Keratinocyte (primary cell): ENCODE data around the gene POU6F2. TPM values are rescaled to one million over a fixed set of nuclear protein-coding genes. Genes with fewer than 3 reads are reported as not detected.

ENCODE experiments used
- DNase-seq: peaks from one replicate; pipeline ENCODE4 v3.0.0-alpha.2; 2011; ENCODE audit warnings: low read depth, missing footprints, low spot score
- FAIRE-seq: peaks from 2 replicates; lab custom pipeline; 2011; peaks lifted over from hg19 to GRCh38; lab: Jason Lieb, UNC
- H2AFZ ChIP-seq: 2 replicates; pipeline ENCODE4 v1.6.0; 2012; ENCODE audit warnings: low read length, control low read depth, inconsistent platforms; ENCODE audit not compliant: control insufficient read depth
- H3K27ac ChIP-seq: 2 replicates; pipeline ENCODE4 v1.5.1; 2011; ENCODE audit warnings: low read length; ENCODE audit not compliant: control insufficient read depth, insufficient read depth
- H3K27me3 ChIP-seq: 3 replicates; pipeline ENCODE4 v1.6.0; 2011; ENCODE audit warnings: low read length; ENCODE audit not compliant: control insufficient read depth, insufficient read depth; ENCODE audit errors: extremely low read depth
- H3K36me3 ChIP-seq, 2 experiments: 2 replicates in 1 of 2; 3 replicates in 1 of 2; pipeline ENCODE4 v1.5.1; 2011; ENCODE audit warnings: low read length in 2 of 2, mild to moderate bottlenecking in 1 of 2; ENCODE audit not compliant: control insufficient read depth in 2 of 2, insufficient read depth in 2 of 2; ENCODE audit errors: extremely low read depth in 1 of 2
- H3K4me1 ChIP-seq: 3 replicates; pipeline ENCODE4 v1.5.1; 2011; ENCODE audit warnings: low read length; ENCODE audit not compliant: control insufficient read depth, insufficient read depth; ENCODE audit errors: extremely low read depth
- H3K4me2 ChIP-seq: 3 replicates; pipeline ENCODE4 v1.6.0; 2011; ENCODE audit warnings: low read depth, low read length; ENCODE audit not compliant: control insufficient read depth, insufficient read depth; ENCODE audit errors: extremely low read depth
- H3K4me3 ChIP-seq, 3 experiments: fragments of 200-600 bp in 1 of 3; sonication (generic) in 1 of 3; 2 replicates in 2 of 3; 3 replicates in 1 of 3; pipeline ENCODE4 v1.5.1; 2011 to 2016; ENCODE audit warnings: low read length in 3 of 3, mild to moderate bottlenecking in 3 of 3, control low read depth in 2 of 3, inconsistent platforms in 1 of 3, low read depth in 1 of 3, mixed read lengths in 1 of 3, mixed run types in 1 of 3, moderate library complexity in 1 of 3; ENCODE audit not compliant: control insufficient read depth in 2 of 3, insufficient read depth in 2 of 3; ENCODE audit errors: extremely low read depth in 1 of 3
- H3K79me2 ChIP-seq: 2 replicates; pipeline ENCODE4 v1.6.0; 2012; ENCODE audit warnings: low read length; ENCODE audit not compliant: control insufficient read depth, insufficient read depth
- H3K9ac ChIP-seq: 3 replicates; pipeline ENCODE4 v1.6.0; 2011; ENCODE audit warnings: low read length; ENCODE audit not compliant: control insufficient read depth, insufficient read depth; ENCODE audit errors: extremely low read depth
- H3K9me1 ChIP-seq: 3 replicates; pipeline ENCODE4 v1.6.0; 2011; ENCODE audit warnings: low read length; ENCODE audit not compliant: control insufficient read depth, insufficient read depth; ENCODE audit errors: extremely low read depth
- H3K9me3 ChIP-seq: 2 replicates; pipeline ENCODE4 v1.5.1; 2012; ENCODE audit warnings: low read depth, low read length; ENCODE audit not compliant: control insufficient read depth
- H4K20me1 ChIP-seq: 3 replicates; pipeline ENCODE4 v1.6.0; 2011; ENCODE audit warnings: low read length; ENCODE audit not compliant: control insufficient read depth, insufficient read depth; ENCODE audit errors: extremely low read depth
- EZH2 ChIP-seq: IDR thresholded peaks from one replicate; pipeline ENCODE4 v1.6.1; 2012; ENCODE audit warnings: inconsistent platforms, mild to moderate bottlenecking, low read length, moderate library complexity
- dilution Hi-C: fragments of 300-500 bp; cut with MboI; formaldehyde crosslinking; loops from one replicate; pipeline ENCODE4 v1.7.0; 2020; ENCODE audit warnings: low sequenced_read_pairs; ENCODE audit not compliant: extremely low pct_ligation_motif_present
- polyA plus RNA-seq, 5 experiments: library from polyadenylated mRNA; depleted of rRNA in 3 of 5; stranded (reverse) in 3 of 5; stranded (forward) in 1 of 5; unstranded in 1 of 5; fragments of >200 nt; gene quantifications; 1 replicate in 1 of 5; 2 replicates in 3 of 5; 3 replicates in 1 of 5; pipeline versions ENCODE4 v1.2.1 to v1.2.3, GENCODE V29; 2011 to 2012; ENCODE audit warnings: missing spikeins in 2 of 5, low read depth in 1 of 5, low replicate concordance in 1 of 5
- TF ChIP-seq, protein P1 (sequence below), 3 experiments: IDR thresholded peaks in 1 of 3; conservative IDR thresholded peaks in 1 of 3; optimal IDR thresholded peaks in 1 of 3; 2 replicates in 2 of 3; 3 replicates in 1 of 3; pipeline versions ENCODE3 to v1.5.1; 2011; ENCODE audit warnings: low read length in 3 of 3, mild to moderate bottlenecking in 3 of 3, moderate library complexity in 2 of 3, control low read depth in 1 of 3, inconsistent platforms in 1 of 3; ENCODE audit not compliant: insufficient read depth in 2 of 3; ENCODE audit errors: extremely low read depth in 1 of 3

POU6F2 gene
- polyA plus RNA-seq, 1 donor (not counting 4 experiments of a cell fraction or from before 2014, with no cell fraction given), result not detected

- H3K27ac ChIP-seq, result no peak overlapping the region
- no peaks in the 10 kb centered on the region for H3K9me1 ChIP-seq
- no peaks in the 10 kb centered on the region for H3K27me3 ChIP-seq
- no peaks in the 10 kb centered on the region for H3K9me3 ChIP-seq
- FAIRE-seq, result no peak
- no peak overlapping the region for H3K9ac ChIP-seq
- H3K4me2 ChIP-seq, result no peak overlapping the region
- DNase-seq, result no peak
- dilution Hi-C loops, result no loop called here
- no peak for TF ChIP-seq EZH2
- TF ChIP-seq, protein P1, sequence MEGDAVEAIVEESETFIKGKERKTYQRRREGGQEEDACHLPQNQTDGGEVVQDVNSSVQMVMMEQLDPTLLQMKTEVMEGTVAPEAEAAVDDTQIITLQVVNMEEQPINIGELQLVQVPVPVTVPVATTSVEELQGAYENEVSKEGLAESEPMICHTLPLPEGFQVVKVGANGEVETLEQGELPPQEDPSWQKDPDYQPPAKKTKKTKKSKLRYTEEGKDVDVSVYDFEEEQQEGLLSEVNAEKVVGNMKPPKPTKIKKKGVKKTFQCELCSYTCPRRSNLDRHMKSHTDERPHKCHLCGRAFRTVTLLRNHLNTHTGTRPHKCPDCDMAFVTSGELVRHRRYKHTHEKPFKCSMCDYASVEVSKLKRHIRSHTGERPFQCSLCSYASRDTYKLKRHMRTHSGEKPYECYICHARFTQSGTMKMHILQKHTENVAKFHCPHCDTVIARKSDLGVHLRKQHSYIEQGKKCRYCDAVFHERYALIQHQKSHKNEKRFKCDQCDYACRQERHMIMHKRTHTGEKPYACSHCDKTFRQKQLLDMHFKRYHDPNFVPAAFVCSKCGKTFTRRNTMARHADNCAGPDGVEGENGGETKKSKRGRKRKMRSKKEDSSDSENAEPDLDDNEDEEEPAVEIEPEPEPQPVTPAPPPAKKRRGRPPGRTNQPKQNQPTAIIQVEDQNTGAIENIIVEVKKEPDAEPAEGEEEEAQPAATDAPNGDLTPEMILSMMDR (optimal IDR thresholded peaks at IDR 0.05 in 1 of 3, IDR thresholded peaks at IDR 0.05 in 1 of 3, conservative IDR thresholded peaks at IDR 0.05 in 1 of 3; ENCODE audit: extremely low read depth in 1 of 3, insufficient read depth in 2 of 3, low read length in 3 of 3), result no peak
- H3K79me2 ChIP-seq, result no peaks in the 10 kb centered on the region
- H3K4me3 ChIP-seq, result no peak overlapping the region
- no peaks in the 10 kb centered on the region for H3K36me3 ChIP-seq
- no peaks in the 10 kb centered on the region for H3K4me1 ChIP-seq
- H4K20me1 ChIP-seq, result no peaks in the 10 kb centered on the region
- no peak overlapping the region for H2AFZ ChIP-seq
These were observed 503.2 kb downstream of the POU6F2 start for GRCh38 chr7:39480901-39481300.

- Histone ChIP-seq H3K9me1 (no peaks in the 10 kb centered on the region), H3K27ac (no peak overlapping the region), H3K27me3 (no peaks in the 10 kb centered on the region), H3K4me3 (no peak overlapping the region), H3K9me3 (no peaks in the 10 kb centered on the region), H3K36me3 (no peaks in the 10 kb centered on the region), H3K4me1 (no peaks in the 10 kb centered on the region), H2AFZ (no peak overlapping the region), H3K9ac (no peak overlapping the region), H3K4me2 (no peak overlapping the region), H3K79me2 (no peaks in the 10 kb centered on the region), H4K20me1 (no peaks in the 10 kb centered on the region)
- no peak for TF ChIP-seq EZH2
- TF ChIP-seq, protein P1 (optimal IDR thresholded peaks at IDR 0.05 in 1 of 3, IDR thresholded peaks at IDR 0.05 in 1 of 3, conservative IDR thresholded peaks at IDR 0.05 in 1 of 3; ENCODE audit: extremely low read depth in 1 of 3, insufficient read depth in 2 of 3, low read length in 3 of 3), result no peak
- dilution Hi-C loops, result no loop called here
- no peak for FAIRE-seq
- DNase-seq, result no peak
These were observed 511.0 kb downstream of the POU6F2 start for GRCh38 chr7:39488467-39489393.
